C4-2B (cell line): ENCODE results near the gene CCDC148.

Source experiments
- CTCF ChIP-seq: fragments of 450-650 bp; conservative IDR thresholded peaks from 2 replicates; pipeline ENCODE4 v1.5.1; 2017; ENCODE audit warnings: mild to moderate bottlenecking
- ZFX ChIP-seq: fragments of 450-650 bp; IDR thresholded peaks from 2 replicates; pipeline ENCODE4 v1.6.1; 2017

- no peak for TF ChIP-seq CTCF
- TF ChIP-seq ZFX, result no peak
These were observed 133.2 kb downstream of the CCDC148 start for GRCh38 chr2:158323381-158323780.
